ENCODE data around the gene TK1. TPM values are rescaled to one million over a fixed set of nuclear protein-coding genes. Genes with fewer than 3 reads are reported as not detected.
A peak's percentile ranks its signal among the peaks of the same experiment; 100 is the strongest.

Gene TK1
- total RNA-seq, 1 donor: 87.2 TPM

- no peak for DNase-seq (ENCODE audit: low read depth)
These were observed 40.1 kb upstream of the TK1 start for GRCh38 chr17:78226759-78227454.

GRCh38 chr17:78226055-78226758 is 39.4 kb upstream of the TK1 start:
- no peak overlapping the region for H3K4me3 ChIP-seq (ENCODE audit: low read depth, low read length)
- no peak for DNase-seq (ENCODE audit: low read depth)
- no peak for TF ChIP-seq CTCF (IDR thresholded peaks at IDR 0.05; ENCODE audit: insufficient read depth, low read depth, low read length)

More at GRCh38 chr17:78226759-78227454, 40.1 kb upstream of the TK1 start:
- H3K4me3 ChIP-seq (ENCODE audit: low read depth, low read length): no peak overlapping the region
- no peak for TF ChIP-seq CTCF (IDR thresholded peaks at IDR 0.05; ENCODE audit: insufficient read depth, low read depth, low read length)

GRCh38 chr17:78225088-78225865 is 38.4 kb upstream of the TK1 start:
- TF ChIP-seq CTCF (IDR thresholded peaks at IDR 0.05; ENCODE audit: insufficient read depth, low read depth, low read length): no peak
- DNase-seq (ENCODE audit: low read depth): no peak
- H3K4me3 ChIP-seq (ENCODE audit: low read depth, low read length): no peak overlapping the region

GRCh38 chr17:78224231-78225087 is 37.6 kb upstream of the TK1 start:
- DNase-seq (ENCODE audit: low read depth): peak; percentile 3
- H3K4me3 ChIP-seq (ENCODE audit: low read depth, low read length): no peak overlapping the region
- no peak for TF ChIP-seq CTCF (IDR thresholded peaks at IDR 0.05; ENCODE audit: insufficient read depth, low read depth, low read length)

- TF ChIP-seq CTCF (IDR thresholded peaks at IDR 0.05; ENCODE audit: insufficient read depth, low read depth, low read length): no peak
- H3K4me3 ChIP-seq (ENCODE audit: low read depth, low read length): no peak overlapping the region
- DNase-seq (ENCODE audit: low read depth): no peak
These were observed 36.9 kb upstream of the TK1 start for GRCh38 chr17:78223765-78224164.

- H3K4me3 ChIP-seq (ENCODE audit: low read depth, low read length): no peak overlapping the region
- DNase-seq (ENCODE audit: low read depth): no peak
- TF ChIP-seq CTCF (IDR thresholded peaks at IDR 0.05; ENCODE audit: insufficient read depth, low read depth, low read length): no peak
These were observed 36.2 kb upstream of the TK1 start for GRCh38 chr17:78223061-78223460.
